OCI-LY3 (cell line): ENCODE results near the gene NKTR.

Experiments
- H2AFZ ChIP-seq: fragments of 200-600, 300-600 bp; shearing (Covaris generic); 2 replicates; pipeline ENCODE4 v1.6.0; 2014; ENCODE audit warnings: antibody characterized with exemption, low read depth, low read length
- H3K27ac ChIP-seq: fragments of 200-600, 300-600 bp; sonication (generic); 2 replicates; pipeline ENCODE4 v1.5.1; 2014; ENCODE audit warnings: mild to moderate bottlenecking, low read length, moderate library complexity, mixed read lengths
- H3K27me3 ChIP-seq: fragments of 200-600, 300-600 bp; sonication (generic); 2 replicates; pipeline ENCODE4 v1.6.1; 2014; ENCODE audit warnings: low read depth, low read length, mixed read lengths
- H3K36me3 ChIP-seq: fragments of 200-600, 300-600 bp; sonication (generic); replicated peaks from 2 replicates; pipeline ENCODE3; 2014; ENCODE audit warnings: low read depth, low read length, mixed read lengths
- H3K4me1 ChIP-seq: fragments of 300-600, 200-600 bp; sonication (generic); 2 replicates; pipeline ENCODE4 v1.6.1; 2014; ENCODE audit warnings: low read length, mixed read lengths
- H3K4me2 ChIP-seq: fragments of 200-600, 300-600 bp; sonication (generic); 2 replicates; pipeline ENCODE4 v1.6.1; 2014; ENCODE audit warnings: low read length, mixed read lengths
- H3K4me3 ChIP-seq: fragments of 300-600, 200-600 bp; sonication (generic); 2 replicates; pipeline ENCODE4 v1.5.1; 2014; ENCODE audit warnings: antibody characterized with exemption, mild to moderate bottlenecking, low read length, moderate library complexity
- H3K79me2 ChIP-seq: fragments of 300-600, 200-600 bp; shearing (Covaris generic); 2 replicates; pipeline ENCODE4 v1.6.1; 2014; ENCODE audit warnings: mild to moderate bottlenecking, low read length, mixed read lengths
- H3K9ac ChIP-seq: fragments of 300-600, 200-600 bp; shearing (Covaris generic); 2 replicates; pipeline ENCODE4 v1.6.0; 2014; ENCODE audit warnings: mild to moderate bottlenecking, low read length, moderate library complexity
- H3K9me3 ChIP-seq: fragments of 200-600, 300-600 bp; shearing (Covaris generic); 2 replicates; pipeline ENCODE4 v1.6.1; 2014; ENCODE audit warnings: low read length, mixed read lengths; ENCODE audit not compliant: insufficient read depth
- H4K20me1 ChIP-seq: fragments of 200-600, 300-600 bp; sonication (generic); 2 replicates; pipeline ENCODE4 v1.6.1; 2016; ENCODE audit warnings: low read length, mixed read lengths; ENCODE audit not compliant: insufficient read depth
- EZH2phosphoT487 ChIP-seq: fragments of 200-600 bp; shearing (Covaris generic); IDR thresholded peaks from 2 replicates; pipeline ENCODE4 v1.6.1; 2018; ENCODE audit warnings: antibody characterized with exemption, mixed run types, low read depth
- TF ChIP-seq, protein P1 (sequence below): fragments of 200-600, 300-600 bp; sonication (generic); IDR thresholded peaks from 2 replicates; pipeline ENCODE4 v1.5.1; 2014; ENCODE audit warnings: antibody characterized with exemption, low read length, low read depth

The NKTR gene

DNA sequence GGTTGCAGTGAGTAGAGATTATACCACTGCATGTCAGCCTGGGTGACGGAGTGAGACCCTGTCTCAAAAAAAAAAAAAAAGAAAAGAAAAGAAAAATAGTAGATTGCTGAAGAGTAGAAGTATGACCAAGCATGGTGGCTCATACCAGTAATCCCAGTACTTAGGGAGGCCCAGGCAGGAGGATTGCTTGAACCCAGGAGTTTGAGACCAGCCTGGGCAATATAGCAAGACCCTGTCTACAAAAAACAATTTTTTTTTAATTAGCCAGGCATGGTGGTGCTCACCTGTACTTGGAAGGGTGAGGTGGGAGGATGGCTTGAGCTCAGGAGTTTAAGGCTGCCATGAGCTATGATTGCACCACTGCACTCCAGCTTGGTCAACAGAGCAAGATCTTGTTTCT, 2.5 kb downstream of the NKTR start:
- Histone ChIP-seq H3K9ac (no peak overlapping the region), H3K36me3 (peaks cover 27% of the 10 kb centered on the region), H4K20me1 (peaks cover 27% of the 10 kb centered on the region; the same call in 1 of the 2 replicates), H3K4me2 (no peak overlapping the region), H3K79me2 (peaks cover 70% of the 10 kb centered on the region), H3K4me1 (peaks cover 9% of the 10 kb centered on the region), H3K9me3 (no peaks in the 10 kb centered on the region), H2AFZ (no peak overlapping the region), H3K27ac (no peak overlapping the region), H3K4me3 (no peak overlapping the region), H3K27me3 (no peaks in the 10 kb centered on the region)
- TF ChIP-seq, protein P1, sequence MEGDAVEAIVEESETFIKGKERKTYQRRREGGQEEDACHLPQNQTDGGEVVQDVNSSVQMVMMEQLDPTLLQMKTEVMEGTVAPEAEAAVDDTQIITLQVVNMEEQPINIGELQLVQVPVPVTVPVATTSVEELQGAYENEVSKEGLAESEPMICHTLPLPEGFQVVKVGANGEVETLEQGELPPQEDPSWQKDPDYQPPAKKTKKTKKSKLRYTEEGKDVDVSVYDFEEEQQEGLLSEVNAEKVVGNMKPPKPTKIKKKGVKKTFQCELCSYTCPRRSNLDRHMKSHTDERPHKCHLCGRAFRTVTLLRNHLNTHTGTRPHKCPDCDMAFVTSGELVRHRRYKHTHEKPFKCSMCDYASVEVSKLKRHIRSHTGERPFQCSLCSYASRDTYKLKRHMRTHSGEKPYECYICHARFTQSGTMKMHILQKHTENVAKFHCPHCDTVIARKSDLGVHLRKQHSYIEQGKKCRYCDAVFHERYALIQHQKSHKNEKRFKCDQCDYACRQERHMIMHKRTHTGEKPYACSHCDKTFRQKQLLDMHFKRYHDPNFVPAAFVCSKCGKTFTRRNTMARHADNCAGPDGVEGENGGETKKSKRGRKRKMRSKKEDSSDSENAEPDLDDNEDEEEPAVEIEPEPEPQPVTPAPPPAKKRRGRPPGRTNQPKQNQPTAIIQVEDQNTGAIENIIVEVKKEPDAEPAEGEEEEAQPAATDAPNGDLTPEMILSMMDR, result no peak
- TF ChIP-seq EZH2phosphoT487, result no peak

DNA sequence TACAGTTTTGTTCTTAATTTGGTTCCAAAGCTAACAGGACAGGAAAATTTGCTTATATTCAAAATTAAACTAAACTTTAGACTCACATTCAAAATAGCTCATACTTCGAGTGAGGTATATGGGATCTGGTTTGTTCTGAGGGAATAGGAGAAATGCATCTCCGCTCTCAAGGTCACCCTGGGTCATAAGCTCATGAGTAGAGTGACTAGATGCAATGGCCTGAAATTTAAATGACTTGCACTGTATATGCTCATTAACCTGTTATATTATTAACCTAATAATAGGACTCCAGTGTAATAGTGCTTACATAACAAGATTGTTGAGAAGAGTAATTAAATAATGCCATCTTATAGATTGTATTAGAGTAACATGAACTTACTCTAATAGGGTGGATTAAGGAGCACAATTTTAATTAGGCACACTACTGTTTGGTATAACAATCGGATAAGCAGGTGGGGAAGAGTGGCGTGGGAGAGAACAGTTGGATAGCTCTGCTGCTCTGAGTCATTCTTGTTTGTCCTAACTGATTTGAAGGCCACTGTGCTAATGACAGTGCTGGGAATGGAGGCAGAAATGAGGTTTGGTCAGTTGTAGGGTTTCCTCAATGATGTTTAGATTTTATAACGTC, 5.2 kb downstream of the NKTR start:
- no peak overlapping the region for H3K27ac ChIP-seq
- H3K9ac ChIP-seq, result no peak overlapping the region
- TF ChIP-seq EZH2phosphoT487, result no peak
- TF ChIP-seq, protein P1, result no peak
- no peak overlapping the region for H2AFZ ChIP-seq
- H3K9me3 ChIP-seq, result no peaks in the 10 kb centered on the region
- no peaks in the 10 kb centered on the region for H3K27me3 ChIP-seq
- peaks cover 35% of the 10 kb centered on the region for H4K20me1 ChIP-seq
- no peak overlapping the region for H3K4me3 ChIP-seq
- H3K79me2 ChIP-seq, result peaks cover 96% of the 10 kb centered on the region
- peaks cover 32% of the 10 kb centered on the region for H3K36me3 ChIP-seq
- H3K4me1 ChIP-seq, result peaks cover 9% of the 10 kb centered on the region
- no peak overlapping the region for H3K4me2 ChIP-seq

GRCh38 chr3:42608581-42608980, 8.1 kb downstream of the NKTR start:
- Histone ChIP-seq H3K27ac (no peak overlapping the region), H4K20me1 (peaks cover 41% of the 10 kb centered on the region)
- TF ChIP-seq, protein P1, result no peak
- TF ChIP-seq EZH2phosphoT487, result no peak

GRCh38 chr3:42610976-42611375, 10.5 kb downstream of the NKTR start:
- H3K4me1 ChIP-seq, result no peaks in the 10 kb centered on the region
- H3K4me2 ChIP-seq, result no peak overlapping the region
- no peak overlapping the region for H3K9ac ChIP-seq
- H3K4me3 ChIP-seq, result no peak overlapping the region
- H3K79me2 ChIP-seq, result peaks cover 97% of the 10 kb centered on the region
- H3K27me3 ChIP-seq, result no peaks in the 10 kb centered on the region
- no peak overlapping the region for H2AFZ ChIP-seq
- TF ChIP-seq, protein P1, result no peak
- no peak for TF ChIP-seq EZH2phosphoT487
- H4K20me1 ChIP-seq, result peaks cover 53% of the 10 kb centered on the region
- peaks cover 19% of the 10 kb centered on the region for H3K36me3 ChIP-seq
- no peaks in the 10 kb centered on the region for H3K9me3 ChIP-seq
- H3K27ac ChIP-seq, result no peak overlapping the region

More at GRCh38 chr3:42608581-42608980, 8.1 kb downstream of the NKTR start:
- H3K9ac ChIP-seq, result no peak overlapping the region
- no peaks in the 10 kb centered on the region for H3K4me1 ChIP-seq
- no peaks in the 10 kb centered on the region for H3K9me3 ChIP-seq
- H3K27me3 ChIP-seq, result no peaks in the 10 kb centered on the region
- no peak overlapping the region for H3K4me3 ChIP-seq
- H3K36me3 ChIP-seq, result peaks cover 29% of the 10 kb centered on the region
- H3K4me2 ChIP-seq, result no peak overlapping the region
- peaks cover 97% of the 10 kb centered on the region for H3K79me2 ChIP-seq
- H2AFZ ChIP-seq, result no peak overlapping the region
